Esophagus squamous epithelium (tissue), 5 donors: ENCODE data around the gene C16orf82. TPM values are rescaled to one million over a fixed set of nuclear protein-coding genes. Genes with fewer than 3 reads are reported as not detected.

Experiments
- DNase-seq: peaks from one replicate; lab custom pipeline; 2025; lab: John Stamatoyannopoulos, UW
- H3K27ac ChIP-seq, 4 donors: fragments of 200-600 bp; sonication (generic); one replicate each; pipeline ENCODE4 v1.5.1; 2016 to 2019; ENCODE audit warnings: mild to moderate bottlenecking in 1 of 4
- H3K27me3 ChIP-seq, 4 donors: fragments of 200-600 bp; sonication (generic); 1 replicate in 3 of 4; 2 replicates in 1 of 4; pipeline versions ENCODE4 v1.5.1 to v1.6.0; 2017 to 2021; ENCODE audit warnings: antibody characterized with exemption in 1 of 4
- H3K36me3 ChIP-seq, 3 donors: fragments of 200-600 bp; sonication (generic); one replicate each; pipeline ENCODE4 v1.5.1; 2016 to 2019
- H3K4me1 ChIP-seq, 3 donors: fragments of 200-600 bp; sonication (generic); one replicate each; pipeline ENCODE4 v1.5.1; 2017 to 2019
- H3K4me3 ChIP-seq, 4 donors: fragments of 200-600 bp; sonication (generic); 1 replicate in 3 of 4; 2 replicates in 1 of 4; pipeline ENCODE4 v1.5.1; 2016 to 2019; ENCODE audit warnings: mild to moderate bottlenecking in 2 of 4, moderate library complexity in 1 of 4
- H3K9me3 ChIP-seq, 3 donors: fragments of 200-600 bp; sonication (generic); one replicate each; pipeline ENCODE4 v1.5.1; 2016 to 2019
- POLR2A ChIP-seq, 4 donors: fragments of 450-650 bp; IDR thresholded peaks; one replicate each; pipeline ENCODE4 v1.6.1; 2017; ENCODE audit warnings: antibody characterized with exemption in 4 of 4, mild to moderate bottlenecking in 4 of 4, moderate library complexity in 3 of 4
- WGBS, 2 donors: methylation state at CpG; one replicate each; pipeline ENCODE4 v1.1.5; 2018; 5-methylcytosine and 5-hydroxymethylcytosine counted together
- intact Hi-C: fragments of 100-400 bp; cut with DNase I; formaldehyde crosslinking; loops from one replicate; pipeline ENCODE4 v1.15.0; 2022
- total RNA-seq, 4 donors: library from RNA; depleted of rRNA; stranded (reverse); fragments of >200 nt; gene quantifications; one replicate each; pipeline ENCODE4 v1.1.0, GENCODE V29; 2016
- TF ChIP-seq, protein P1 (sequence below), 6 experiments: fragments of 450-650 bp in 4 of 6; fragments of 200-600 bp in 2 of 6; sonication (generic) in 2 of 6; IDR thresholded peaks; one replicate each; pipeline ENCODE4 v1.5.1; 2016 to 2019; ENCODE audit warnings: antibody characterized with exemption in 6 of 6, mild to moderate bottlenecking in 4 of 6, moderate library complexity in 4 of 6
- donor health status: DM: yes; HTN: yes; CAD: no.

The C16orf82 gene
- total RNA-seq, 4 donors from 2014 or later, result not detected

DNA sequence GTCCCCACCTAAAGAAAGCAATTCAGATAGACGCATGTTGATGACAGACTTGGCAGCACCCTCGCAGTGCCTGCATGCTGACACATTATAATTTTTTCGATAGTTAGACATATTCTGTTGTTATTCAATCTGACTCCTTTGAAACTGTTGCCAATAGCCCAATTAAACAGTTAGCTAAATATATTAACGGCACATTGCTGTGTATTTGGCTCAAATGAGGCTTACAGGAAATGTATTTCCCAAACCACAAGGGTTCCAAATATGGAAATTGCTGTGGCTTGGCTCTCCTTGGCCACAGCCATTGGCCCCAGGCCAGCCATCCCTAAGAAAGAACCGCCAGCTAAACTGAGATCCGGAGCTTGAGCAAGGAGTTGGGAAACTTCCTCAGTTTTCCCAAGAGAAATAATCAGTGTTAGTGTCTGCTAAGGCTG, 31.1 kb downstream of the C16orf82 start:
- peaks cover 0 to 4% (median 0%) of the 10 kb centered on the region in 4 donors for H3K27me3 ChIP-seq
- H3K9me3 ChIP-seq, result no peaks in the 10 kb centered on the region
- H3K27ac ChIP-seq, result peak overlapping the region in 1 of 4 donors; percentile 16
- TF ChIP-seq, protein P1, sequence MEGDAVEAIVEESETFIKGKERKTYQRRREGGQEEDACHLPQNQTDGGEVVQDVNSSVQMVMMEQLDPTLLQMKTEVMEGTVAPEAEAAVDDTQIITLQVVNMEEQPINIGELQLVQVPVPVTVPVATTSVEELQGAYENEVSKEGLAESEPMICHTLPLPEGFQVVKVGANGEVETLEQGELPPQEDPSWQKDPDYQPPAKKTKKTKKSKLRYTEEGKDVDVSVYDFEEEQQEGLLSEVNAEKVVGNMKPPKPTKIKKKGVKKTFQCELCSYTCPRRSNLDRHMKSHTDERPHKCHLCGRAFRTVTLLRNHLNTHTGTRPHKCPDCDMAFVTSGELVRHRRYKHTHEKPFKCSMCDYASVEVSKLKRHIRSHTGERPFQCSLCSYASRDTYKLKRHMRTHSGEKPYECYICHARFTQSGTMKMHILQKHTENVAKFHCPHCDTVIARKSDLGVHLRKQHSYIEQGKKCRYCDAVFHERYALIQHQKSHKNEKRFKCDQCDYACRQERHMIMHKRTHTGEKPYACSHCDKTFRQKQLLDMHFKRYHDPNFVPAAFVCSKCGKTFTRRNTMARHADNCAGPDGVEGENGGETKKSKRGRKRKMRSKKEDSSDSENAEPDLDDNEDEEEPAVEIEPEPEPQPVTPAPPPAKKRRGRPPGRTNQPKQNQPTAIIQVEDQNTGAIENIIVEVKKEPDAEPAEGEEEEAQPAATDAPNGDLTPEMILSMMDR (IDR thresholded peaks at IDR 0.05), result no peak
- no peaks in the 10 kb centered on the region for H3K4me1 ChIP-seq
- no peaks in the 10 kb centered on the region for H3K36me3 ChIP-seq
- WGBS, 2 donors, result 41 to 46% methylated on average over 6 of the region's 6 CpGs
- intact Hi-C loops, result no loop called here
- no peak overlapping the region for H3K4me3 ChIP-seq
- no peak for DNase-seq

DNA sequence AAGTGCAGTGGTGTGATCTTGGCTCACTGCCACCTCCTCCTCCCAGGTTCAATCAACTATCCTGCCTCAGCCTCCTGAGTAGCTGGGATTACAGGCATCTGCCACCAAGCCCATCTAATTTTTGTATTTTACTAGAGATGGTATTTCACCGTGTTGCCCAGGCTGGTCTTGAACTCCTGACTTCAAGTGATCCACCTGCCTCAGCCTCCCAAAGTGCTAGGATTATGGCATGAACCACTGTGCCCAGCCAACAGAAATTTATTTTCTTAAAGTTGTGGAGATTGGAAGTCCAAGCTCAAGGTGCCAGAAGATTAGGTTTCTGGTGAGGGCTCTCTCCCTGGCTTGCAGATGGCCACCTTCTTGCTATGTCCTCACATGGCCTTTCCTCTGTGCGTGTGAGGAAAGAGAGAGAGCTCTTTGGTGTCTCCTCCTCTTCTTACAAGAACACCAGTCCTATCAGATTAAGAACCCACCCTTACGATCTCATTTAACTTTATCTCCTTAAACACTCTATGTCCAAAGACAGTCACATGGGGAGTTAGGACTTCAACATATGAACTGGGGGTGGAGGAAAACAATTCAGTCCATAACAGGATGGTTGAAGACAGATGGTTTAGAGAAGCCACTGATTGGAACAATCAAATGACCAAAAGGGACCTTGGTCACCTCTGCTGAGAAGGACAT, 31.8 kb downstream of the C16orf82 start:
- no peak overlapping the region for H3K4me3 ChIP-seq
- WGBS, 2 donors, result 94 to 96% methylated on average over 3 of the region's 3 CpGs
- no peaks in the 10 kb centered on the region for H3K9me3 ChIP-seq
- no peak for TF ChIP-seq POLR2A (IDR thresholded peaks at IDR 0.05)
- TF ChIP-seq, protein P1 (IDR thresholded peaks at IDR 0.05), result no peak
- no peak overlapping the region for H3K27ac ChIP-seq
- intact Hi-C loops, result no loop called here
- peaks cover 0 to 4% (median 0%) of the 10 kb centered on the region in 4 donors for H3K27me3 ChIP-seq
- no peak for DNase-seq
- H3K36me3 ChIP-seq, result no peaks in the 10 kb centered on the region
- no peaks in the 10 kb centered on the region for H3K4me1 ChIP-seq

DNA sequence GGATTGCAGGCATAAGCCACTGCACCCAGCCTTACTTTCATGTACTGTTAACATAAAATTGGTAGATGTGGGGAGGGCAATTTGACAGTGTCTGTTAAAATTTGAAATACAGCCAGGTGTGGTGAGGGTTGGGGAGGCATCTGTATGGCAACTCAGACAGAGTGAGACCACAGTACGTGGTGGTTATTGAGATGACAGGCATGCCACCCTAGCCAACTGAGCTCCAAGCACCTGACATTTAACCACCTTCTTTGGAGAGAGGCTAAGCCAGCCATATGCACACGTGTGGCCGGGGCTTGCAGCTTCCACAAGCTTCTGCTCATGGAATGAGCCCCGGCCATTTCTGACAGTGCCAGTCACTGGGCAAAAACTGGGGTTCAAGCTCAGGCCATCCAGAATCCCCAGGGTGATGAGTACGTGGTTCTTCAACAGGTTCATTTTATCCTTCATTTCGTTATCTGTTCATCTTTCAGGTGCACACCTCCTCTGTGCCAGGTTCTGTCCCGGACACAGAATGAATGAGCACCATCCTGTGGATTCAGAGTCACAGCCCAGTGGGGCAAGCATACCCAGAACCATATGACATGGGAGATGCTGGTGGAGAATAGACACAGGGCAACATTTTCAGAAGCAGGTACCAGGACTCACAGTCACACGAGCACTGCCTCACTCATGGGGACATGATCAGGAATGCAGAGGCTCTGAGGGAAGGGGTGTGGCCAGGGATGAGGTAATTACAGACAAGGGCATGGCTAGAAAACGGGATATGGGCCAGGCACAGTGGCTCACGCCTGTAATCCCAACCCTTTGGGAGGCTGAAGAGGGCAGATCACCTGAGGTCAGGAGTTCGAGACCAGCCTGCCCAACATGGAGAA, 36.2 kb downstream of the C16orf82 start:
- H3K4me1 ChIP-seq, result no peaks in the 10 kb centered on the region
- WGBS, 2 donors, result 60 to 64% methylated on average over 9 to 10 of the region's 11 CpGs
- intact Hi-C loops, result loop anchor here (10.0 kb wide), 1 partner anchor 1258 kb away; no protein-coding TSS in a partner anchor
- no peak for TF ChIP-seq POLR2A (IDR thresholded peaks at IDR 0.05)
- TF ChIP-seq, protein P1 (IDR thresholded peaks at IDR 0.05), result no peak
- DNase-seq, result no peak
- H3K36me3 ChIP-seq, result no peaks in the 10 kb centered on the region
- no peak overlapping the region for H3K27ac ChIP-seq
- H3K27me3 ChIP-seq, result no peaks in the 10 kb centered on the region
- no peak overlapping the region for H3K4me3 ChIP-seq
- no peaks in the 10 kb centered on the region for H3K9me3 ChIP-seq

DNA sequence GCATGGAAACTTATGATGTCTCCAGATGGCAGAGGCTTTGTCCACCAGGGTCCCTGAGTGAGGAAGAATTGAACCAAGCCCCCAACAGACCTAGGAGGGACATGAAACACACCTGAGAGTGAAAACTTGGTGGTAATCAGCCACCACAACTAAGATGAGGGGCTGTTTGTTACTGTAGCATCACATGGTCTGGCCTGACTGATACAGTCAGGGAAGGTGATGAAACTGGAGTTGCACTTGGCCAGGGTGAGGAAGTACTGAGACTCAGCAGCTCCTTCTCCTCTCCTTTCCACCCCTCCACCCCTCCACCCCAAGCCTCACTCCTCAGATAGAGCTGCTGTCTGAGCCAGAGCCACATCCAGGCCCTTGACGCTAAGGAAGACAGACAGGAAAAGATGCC, 37.2 kb downstream of the C16orf82 start:
- Histone ChIP-seq H3K27me3 (no peaks in the 10 kb centered on the region), H3K4me1 (no peaks in the 10 kb centered on the region), H3K4me3 (no peak overlapping the region), H3K9me3 (no peaks in the 10 kb centered on the region), H3K36me3 (no peaks in the 10 kb centered on the region), H3K27ac (no peak overlapping the region)
- no peak for TF ChIP-seq POLR2A (IDR thresholded peaks at IDR 0.05)
- TF ChIP-seq, protein P1 (IDR thresholded peaks at IDR 0.05), result no peak
- WGBS, 2 donors, result 63% methylated on average over 1 of the region's 1 CpG; no CpG with 5 or more reads in 1 of the 2 donors
- intact Hi-C loops, result loop anchor here (10.0 kb wide), 1 partner anchor 1259 kb away; no protein-coding TSS in a partner anchor
- DNase-seq, result no peak

DNA sequence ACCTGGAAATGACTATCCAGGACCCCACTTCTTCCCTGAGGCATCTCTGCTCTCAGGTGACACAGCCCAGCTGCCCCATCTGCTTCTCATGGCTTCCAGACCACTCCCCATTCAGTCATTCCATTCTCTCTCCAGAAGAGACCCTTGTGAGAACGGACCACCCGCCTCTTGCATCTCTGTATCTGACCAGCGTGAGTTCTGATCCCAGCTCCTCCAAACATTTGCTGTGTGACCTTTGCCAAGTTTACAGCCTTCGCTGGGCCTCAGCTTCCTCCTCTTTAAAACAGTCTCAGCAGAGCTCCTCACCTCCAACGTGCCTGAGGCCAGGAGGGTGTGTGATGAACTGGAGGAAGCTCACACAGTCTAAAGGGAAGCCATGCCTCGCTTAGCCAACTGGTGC, 39.6 kb downstream of the C16orf82 start:
- 82 to 87% methylated on average over 6 of the region's 6 CpGs for WGBS, 2 donors
- H3K36me3 ChIP-seq, result no peaks in the 10 kb centered on the region
- intact Hi-C loops, result loop anchor here (10.0 kb wide), 1 partner anchor 1262 kb away; no protein-coding TSS in a partner anchor
- no peak for DNase-seq
- peaks cover 0 to 16% (median 0%) of the 10 kb centered on the region in 3 donors for H3K4me1 ChIP-seq
- TF ChIP-seq, protein P1 (IDR thresholded peaks at IDR 0.05), result no peak
- TF ChIP-seq POLR2A (IDR thresholded peaks at IDR 0.05), result no peak
- peaks cover 0 to 6% (median 0%) of the 10 kb centered on the region in 4 donors for H3K27me3 ChIP-seq
- H3K27ac ChIP-seq, result no peak overlapping the region
- no peak overlapping the region for H3K4me3 ChIP-seq
- no peaks in the 10 kb centered on the region for H3K9me3 ChIP-seq
